ENCODE results near the gene ETF1. TPM values are rescaled to one million over a fixed set of nuclear protein-coding genes. Genes with fewer than 3 reads are reported as not detected.

The ETF1 gene
- total RNA-seq, 2 donors from 2014 or later: 106 to 109 TPM

DNA sequence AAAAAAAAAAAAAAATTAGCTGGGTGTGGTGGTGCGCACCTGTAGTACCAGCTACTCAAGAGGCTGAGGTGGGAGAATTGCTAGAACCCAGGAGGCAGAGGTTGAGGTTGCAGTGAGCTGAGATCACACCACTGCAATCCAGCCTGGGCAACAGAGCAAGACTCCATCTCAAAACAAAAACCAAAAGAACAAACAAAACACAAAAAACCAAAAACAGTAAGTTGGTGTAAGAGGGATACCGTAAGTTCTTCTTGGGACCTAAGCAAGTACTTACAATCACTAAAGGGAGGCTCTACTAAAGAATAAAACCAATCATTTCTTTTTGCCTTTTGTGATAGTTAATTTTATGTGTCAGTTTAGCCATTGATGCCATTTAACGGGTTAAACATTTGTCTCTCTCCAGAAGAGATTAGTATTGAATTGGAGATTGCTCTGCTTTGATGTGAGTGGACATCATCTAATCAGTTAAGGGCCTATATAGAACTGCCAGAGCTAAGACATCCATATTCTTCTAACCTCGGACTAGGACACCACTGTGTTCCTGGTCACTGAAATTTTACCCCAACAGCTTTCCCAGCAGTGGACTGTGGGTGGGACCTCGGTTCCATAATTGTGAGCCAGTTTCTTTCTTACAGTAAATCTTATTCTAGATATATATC, 10.5 kb upstream of the ETF1 start:
- Mint-ChIP-seq H3K27ac (no peak overlapping the region), H3K36me3 (ENCODE audit: low read depth) (peaks cover 51% of the 10 kb centered on the region), H3K9me3 (no peaks in the 10 kb centered on the region), H3K27me3 (ENCODE audit: insufficient read depth) (no peaks in the 10 kb centered on the region), H3K4me1 (no peaks in the 10 kb centered on the region), H3K4me3 (no peak overlapping the region)
- peaks cover 53% of the 10 kb centered on the region for H3K36me3 ChIP-seq (ENCODE audit: control insufficient read depth, insufficient read depth, low read length)
- no peaks in the 10 kb centered on the region for H3K27me3 ChIP-seq (ENCODE audit: control insufficient read depth, insufficient read depth, low read length, poor library complexity, severe bottlenecking)
- no peaks in the 10 kb centered on the region for H3K4me1 ChIP-seq (ENCODE audit: control insufficient read depth, insufficient read depth, low read length)
- TF ChIP-seq, protein P1, sequence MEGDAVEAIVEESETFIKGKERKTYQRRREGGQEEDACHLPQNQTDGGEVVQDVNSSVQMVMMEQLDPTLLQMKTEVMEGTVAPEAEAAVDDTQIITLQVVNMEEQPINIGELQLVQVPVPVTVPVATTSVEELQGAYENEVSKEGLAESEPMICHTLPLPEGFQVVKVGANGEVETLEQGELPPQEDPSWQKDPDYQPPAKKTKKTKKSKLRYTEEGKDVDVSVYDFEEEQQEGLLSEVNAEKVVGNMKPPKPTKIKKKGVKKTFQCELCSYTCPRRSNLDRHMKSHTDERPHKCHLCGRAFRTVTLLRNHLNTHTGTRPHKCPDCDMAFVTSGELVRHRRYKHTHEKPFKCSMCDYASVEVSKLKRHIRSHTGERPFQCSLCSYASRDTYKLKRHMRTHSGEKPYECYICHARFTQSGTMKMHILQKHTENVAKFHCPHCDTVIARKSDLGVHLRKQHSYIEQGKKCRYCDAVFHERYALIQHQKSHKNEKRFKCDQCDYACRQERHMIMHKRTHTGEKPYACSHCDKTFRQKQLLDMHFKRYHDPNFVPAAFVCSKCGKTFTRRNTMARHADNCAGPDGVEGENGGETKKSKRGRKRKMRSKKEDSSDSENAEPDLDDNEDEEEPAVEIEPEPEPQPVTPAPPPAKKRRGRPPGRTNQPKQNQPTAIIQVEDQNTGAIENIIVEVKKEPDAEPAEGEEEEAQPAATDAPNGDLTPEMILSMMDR (conservative IDR thresholded peaks at IDR 0.05): no peak
- H3K4me3 ChIP-seq (ENCODE audit: low read length): no peak overlapping the region
- no peak overlapping the region for H3K27ac ChIP-seq (ENCODE audit: low read depth, low read length)
- H3K9me3 ChIP-seq (ENCODE audit: control insufficient read depth, low read length): no peaks in the 10 kb centered on the region
- DNase-seq: no peak
- WGBS, 2 experiments (ENCODE audit: insufficient coverage in 1 of 2, insufficient read length in 1 of 2): 95 to 96% methylated on average over 3 to 5 of the region's 5 CpGs
- no peak overlapping the region for H3K9ac ChIP-seq (ENCODE audit: extremely low read depth, low read length, poor library complexity, severe bottlenecking)

GRCh38 chr5:138552657-138553056, 9.6 kb upstream of the ETF1 start:
- H3K4me3 Mint-ChIP-seq: no peak overlapping the region
- peaks cover 42% of the 10 kb centered on the region for H3K36me3 Mint-ChIP-seq (ENCODE audit: low read depth)
- H3K9me3 Mint-ChIP-seq: no peaks in the 10 kb centered on the region
- Histone ChIP-seq H3K4me3 (ENCODE audit: low read length) (no peak overlapping the region), H3K9me3 (ENCODE audit: control insufficient read depth, low read length) (no peaks in the 10 kb centered on the region), H3K4me1 (ENCODE audit: control insufficient read depth, insufficient read depth, low read length) (no peaks in the 10 kb centered on the region), H3K27ac (ENCODE audit: low read depth, low read length) (no peak overlapping the region), H3K36me3 (ENCODE audit: control insufficient read depth, insufficient read depth, low read length) (peaks cover 44% of the 10 kb centered on the region), H3K27me3 (ENCODE audit: control insufficient read depth, insufficient read depth, low read length, poor library complexity, severe bottlenecking) (no peaks in the 10 kb centered on the region), H3K9ac (ENCODE audit: extremely low read depth, low read length, poor library complexity, severe bottlenecking) (no peak overlapping the region)
- no peak overlapping the region for H3K27ac Mint-ChIP-seq
- WGBS, 2 experiments (ENCODE audit: insufficient coverage in 1 of 2, insufficient read length in 1 of 2): 95 to 100% methylated on average over 1 to 3 of the region's 4 CpGs
- H3K27me3 Mint-ChIP-seq (ENCODE audit: insufficient read depth): no peaks in the 10 kb centered on the region
- DNase-seq: no peak
- TF ChIP-seq, protein P1 (conservative IDR thresholded peaks at IDR 0.05): no peak
- H3K4me1 Mint-ChIP-seq: peaks cover 2% of the 10 kb centered on the region

DNA sequence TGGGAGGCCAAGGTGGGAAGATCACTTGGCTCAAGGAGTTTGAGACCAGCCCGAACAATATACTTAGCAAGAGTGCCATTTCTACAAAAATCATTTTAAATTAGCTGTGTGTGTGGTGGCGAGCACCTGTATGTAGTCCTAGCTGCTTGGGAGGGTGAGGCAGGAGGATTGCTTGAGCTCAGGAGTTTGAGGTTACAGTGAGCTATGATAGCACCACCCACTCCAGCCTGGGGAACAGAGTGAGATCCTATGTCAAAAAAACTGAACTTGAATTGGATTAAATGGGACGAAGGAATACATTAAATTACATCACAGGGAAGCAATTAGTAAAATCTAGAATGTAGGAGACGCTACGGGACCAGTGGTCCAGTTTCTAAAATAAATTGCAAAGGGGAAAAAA, 6.4 kb upstream of the ETF1 start:
- H3K27me3 ChIP-seq (ENCODE audit: control insufficient read depth, insufficient read depth, low read length, poor library complexity, severe bottlenecking): no peaks in the 10 kb centered on the region
- no peak overlapping the region for H3K4me3 Mint-ChIP-seq
- H3K9me3 ChIP-seq (ENCODE audit: control insufficient read depth, low read length): no peaks in the 10 kb centered on the region
- no peaks in the 10 kb centered on the region for H3K27me3 Mint-ChIP-seq (ENCODE audit: insufficient read depth)
- no peak overlapping the region for H3K27ac Mint-ChIP-seq
- no peak overlapping the region for H3K27ac ChIP-seq (ENCODE audit: low read depth, low read length)
- peaks cover 12% of the 10 kb centered on the region for H3K36me3 ChIP-seq (ENCODE audit: control insufficient read depth, insufficient read depth, low read length)
- WGBS, 2 experiments (ENCODE audit: insufficient coverage in 1 of 2, insufficient read length in 1 of 2): 92 to 95% methylated on average over 5 of the region's 5 CpGs
- H3K4me3 ChIP-seq (ENCODE audit: low read length): no peak overlapping the region
- TF ChIP-seq, protein P1 (conservative IDR thresholded peaks at IDR 0.05): no peak
- no peak overlapping the region for H3K9ac ChIP-seq (ENCODE audit: extremely low read depth, low read length, poor library complexity, severe bottlenecking)
- peaks cover 18% of the 10 kb centered on the region for H3K4me1 Mint-ChIP-seq
- H3K36me3 Mint-ChIP-seq (ENCODE audit: low read depth): peaks cover 16% of the 10 kb centered on the region
- H3K9me3 Mint-ChIP-seq: no peaks in the 10 kb centered on the region
- no peaks in the 10 kb centered on the region for H3K4me1 ChIP-seq (ENCODE audit: control insufficient read depth, insufficient read depth, low read length)
- DNase-seq: no peak

Data from endodermal cell (in vitro differentiated cells).